H9 (cell line): ENCODE data around the gene UBE2A. TPM values are rescaled to one million over a fixed set of nuclear protein-coding genes. Genes with fewer than 3 reads are reported as not detected.
A peak's percentile ranks its signal among the peaks of the same experiment; 100 is the strongest.

ENCODE experiments used
- DNase-seq: peaks from one replicate; pipeline ENCODE4 v3.0.0-alpha.2; 2017
- H2AFZ ChIP-seq: one replicate; pipeline ENCODE4 v1.6.1; 2013; ENCODE audit warnings: mild to moderate bottlenecking, low read length, control low read depth, moderate library complexity
- H2AK5ac ChIP-seq: 2 replicates; pipeline ENCODE4 v1.6.1; 2013; ENCODE audit warnings: low read length, control low read depth, mixed read lengths; ENCODE audit not compliant: insufficient read length
- H2BK120ac ChIP-seq: one replicate; pipeline ENCODE4 v1.6.1; 2013; ENCODE audit warnings: low read depth, mild to moderate bottlenecking, low read length, control low read depth, inconsistent platforms; ENCODE audit not compliant: poor library complexity, severe bottlenecking
- H2BK12ac ChIP-seq: 2 replicates; pipeline ENCODE4 v1.6.1; 2013; ENCODE audit warnings: low read length, control low read depth, mixed read lengths, low read depth; ENCODE audit not compliant: insufficient read length
- H2BK15ac ChIP-seq: 2 replicates; pipeline ENCODE4 v1.6.1; 2013; ENCODE audit warnings: low read depth, low read length, control low read depth
- H2BK20ac ChIP-seq: one replicate; pipeline ENCODE4 v1.6.1; 2013; ENCODE audit warnings: low read depth, mild to moderate bottlenecking, low read length, control low read depth, inconsistent platforms; ENCODE audit not compliant: poor library complexity, severe bottlenecking
- H2BK5ac ChIP-seq: 2 replicates; pipeline ENCODE4 v1.6.1; 2013; ENCODE audit warnings: low read length, control low read depth, mixed read lengths; ENCODE audit not compliant: insufficient read length
- H3K14ac ChIP-seq: 2 replicates; pipeline ENCODE4 v1.6.1; 2013; ENCODE audit warnings: low read length, control low read depth; ENCODE audit not compliant: insufficient read depth
- H3K18ac ChIP-seq: 2 replicates; pipeline ENCODE4 v1.6.1; 2013; ENCODE audit warnings: low read depth, mild to moderate bottlenecking, mixed read lengths, low read length, control low read depth; ENCODE audit not compliant: insufficient read length
- H3K23ac ChIP-seq: 2 replicates; pipeline ENCODE4 v1.6.1; 2013; ENCODE audit warnings: low read length, control low read depth, mixed read lengths, low read depth; ENCODE audit not compliant: insufficient read length
- H3K23me2 ChIP-seq: 2 replicates; pipeline ENCODE4 v1.6.1; 2013; ENCODE audit warnings: low read depth, mild to moderate bottlenecking, mixed read lengths, low read length, control low read depth; ENCODE audit not compliant: insufficient read length, poor library complexity, severe bottlenecking
- H3K27ac ChIP-seq: 2 replicates; pipeline ENCODE4 v1.5.1; 2013; ENCODE audit warnings: low read length, control low read depth, mixed read lengths, low read depth; ENCODE audit not compliant: insufficient read length
- H3K27me3 ChIP-seq: 2 replicates; pipeline ENCODE4 v1.6.1; 2013; ENCODE audit warnings: low read length, control low read depth, inconsistent platforms; ENCODE audit not compliant: insufficient read depth
- H3K4ac ChIP-seq: 2 replicates; pipeline ENCODE4 v1.6.1; 2013; ENCODE audit warnings: low read depth, mild to moderate bottlenecking, control low read depth, inconsistent platforms, low read length, moderate library complexity
- H3K4me1 ChIP-seq: 2 replicates; pipeline ENCODE4 v1.6.1; 2013; ENCODE audit warnings: low read length, control low read depth, inconsistent platforms; ENCODE audit not compliant: insufficient read depth
- H3K4me2 ChIP-seq: 2 replicates; pipeline ENCODE4 v1.6.1; 2013; ENCODE audit warnings: low read length, control low read depth, mixed read lengths; ENCODE audit not compliant: insufficient read length, insufficient read depth
- H3K56ac ChIP-seq: 2 replicates; pipeline ENCODE4 v1.6.1; 2013; ENCODE audit warnings: low read depth, mild to moderate bottlenecking, mixed read lengths, low read length, control low read depth; ENCODE audit not compliant: insufficient read length
- H3K79me1 ChIP-seq: 2 replicates; pipeline ENCODE4 v1.6.1; 2013; ENCODE audit warnings: low read depth, mild to moderate bottlenecking, moderate library complexity, low read length, control low read depth, inconsistent platforms; ENCODE audit not compliant: insufficient read depth, poor library complexity, severe bottlenecking
- H3K79me2 ChIP-seq: 2 replicates; pipeline ENCODE4 v1.6.1; 2013; ENCODE audit warnings: low read length, control low read depth, inconsistent platforms; ENCODE audit not compliant: insufficient read depth
- H3K9ac ChIP-seq: 2 replicates; pipeline ENCODE4 v1.6.1; 2013; ENCODE audit warnings: low read length, control low read depth, mixed read lengths; ENCODE audit not compliant: insufficient read length; ENCODE audit errors: extremely low read depth
- H3K9me3 ChIP-seq: one replicate; pipeline ENCODE4 v1.6.1; 2013; ENCODE audit warnings: low read depth, low read length, inconsistent platforms; ENCODE audit not compliant: control insufficient read depth
- H3T11ph ChIP-seq: one replicate; pipeline ENCODE4 v1.6.1; 2013; ENCODE audit warnings: mild to moderate bottlenecking, low read length, control low read depth, inconsistent platforms
- H4K20me1 ChIP-seq: one replicate; pipeline ENCODE4 v1.6.1; 2013; ENCODE audit not compliant: control insufficient read depth, insufficient read length, insufficient read depth
- H4K5ac ChIP-seq: 2 replicates; pipeline ENCODE4 v1.6.1; 2013; ENCODE audit warnings: low read depth, mild to moderate bottlenecking, mixed read lengths, low read length, control low read depth; ENCODE audit not compliant: insufficient read length
- H4K8ac ChIP-seq: replicated peaks from 2 replicates; pipeline ENCODE4 v1.6.1; 2013; ENCODE audit warnings: low read length, control low read depth, mixed read lengths, low read depth; ENCODE audit not compliant: insufficient read length
- H4K91ac ChIP-seq: 2 replicates; pipeline ENCODE4 v1.6.1; 2013; ENCODE audit warnings: low read depth, mild to moderate bottlenecking, moderate library complexity, mixed read lengths, low read length, control low read depth; ENCODE audit not compliant: insufficient read length
- H3K27ac Mint-ChIP-seq, 3 experiments: 2 replicates in 2 of 3; 3 replicates in 1 of 3; pipeline ENCODE4 v1.8.0; 2020 to 2021; ENCODE audit warnings: mixed read lengths in 3 of 3, mild to moderate bottlenecking in 1 of 3, moderate library complexity in 1 of 3
- H3K27me3 Mint-ChIP-seq: 2 replicates; pipeline ENCODE4 v1.8.0; 2021; ENCODE audit warnings: low read depth, mild to moderate bottlenecking, moderate library complexity, mixed read lengths
- H3K36me3 Mint-ChIP-seq, 3 experiments: 2 replicates in 2 of 3; 3 replicates in 1 of 3; pipeline ENCODE4 v1.8.0; 2020 to 2021; ENCODE audit warnings: low read depth in 3 of 3, mixed read lengths in 3 of 3; ENCODE audit not compliant: insufficient read depth in 1 of 3
- H3K4me1 Mint-ChIP-seq, 2 experiments: 2 replicates each; pipeline ENCODE4 v1.8.0; 2020; ENCODE audit warnings: mixed read lengths in 2 of 2
- H3K4me3 Mint-ChIP-seq, 2 experiments: 2 replicates in 1 of 2; 3 replicates in 1 of 2; pipeline ENCODE4 v1.8.0; 2020 to 2021; ENCODE audit warnings: mild to moderate bottlenecking in 2 of 2, mixed read lengths in 2 of 2, moderate library complexity in 1 of 2
- H3K9me3 Mint-ChIP-seq, 2 experiments: 2 replicates in 1 of 2; 3 replicates in 1 of 2; pipeline ENCODE4 v1.8.0; 2020; ENCODE audit warnings: mild to moderate bottlenecking in 2 of 2, mixed read lengths in 2 of 2, moderate library complexity in 1 of 2
- CTCF ChIP-seq: fragments of 200-600 bp; sonication (generic); conservative IDR thresholded peaks from 3 replicates; pipeline ENCODE4 v1.8.0; 2021; ENCODE audit warnings: antibody characterized with exemption, mild to moderate bottlenecking
- WGBS: extraction: QIAGEN DNeasy Blood & Tissue Kit; methylation state at CpG from one replicate; pipeline ENCODE4 v1.1.7; 2013; ENCODE audit warnings: missing lambda C conversion rate, low lambda C conversion rate, mixed read lengths; ENCODE audit not compliant: insufficient read length; ENCODE audit errors: extremely low coverage; 5-methylcytosine and 5-hydroxymethylcytosine counted together
- total RNA-seq: library from RNA; stranded (reverse); gene quantifications from 2 replicates; pipeline ENCODE4 v1.2.1, GENCODE V29; 2021

UBE2A gene
- total RNA-seq, 1 experiment from 2014 or later: 54.7 TPM

- Histone ChIP-seq H3K79me2 (no peaks in the 10 kb centered on the region; the same call in 1 of the 2 replicates), H3K79me1 (no peaks in the 10 kb centered on the region), H2BK12ac (no peak overlapping the region), H4K20me1 (no peaks in the 10 kb centered on the region), H3K4ac (no peak overlapping the region), H3K27me3 (no peaks in the 10 kb centered on the region; the same call in 1 of the 2 replicates), H3K18ac (peak overlapping the region; percentile 88), H3K4me2 (peak overlapping the region; percentile 90), H3K23ac (peak overlapping the region; percentile 69), H3K9ac (peak overlapping the region; percentile 96), H4K8ac (no peak overlapping the region), H2BK20ac (no peak overlapping the region), H2AFZ (no peak overlapping the region), H3K56ac (no peak overlapping the region), H3K23me2 (peaks cover 8% of the 10 kb centered on the region), H3K9me3 (peaks cover 12% of the 10 kb centered on the region), H2BK5ac (no peak overlapping the region), H2BK120ac (no peak overlapping the region), H4K5ac (no peak overlapping the region), H3T11ph (no peak overlapping the region), H2AK5ac (no peak overlapping the region), H3K27ac (no peak overlapping the region), H4K91ac (no peak overlapping the region), H3K4me1 (no peaks in the 10 kb centered on the region; the same call in 1 of the 2 replicates), H2BK15ac (no peak overlapping the region), H3K14ac (peak overlapping the region; percentile 99)
- H3K9me3 Mint-ChIP-seq: peaks cover 64 to 65% of the 10 kb centered on the region in 2 experiments
- no peak for TF ChIP-seq CTCF
- peak; percentile 38 for DNase-seq
- H3K27me3 Mint-ChIP-seq: peaks cover 36% of the 10 kb centered on the region
- peaks cover 12 to 19% (median 13%) of the 10 kb centered on the region in 3 experiments for H3K36me3 Mint-ChIP-seq
- WGBS: no CpG with 5 or more reads among the region's 68 CpGs
- peak overlapping the region; percentile 80 to 90 for H3K4me3 Mint-ChIP-seq
- H3K27ac Mint-ChIP-seq: peak overlapping the region in 2 of 3 experiments; percentile 93; a peak in 2 of 7 replicates
- peaks cover 15 to 16% of the 10 kb centered on the region in 2 experiments for H3K4me1 Mint-ChIP-seq
Observed at GRCh38 chrX:119605464-119606279, 31.3 kb downstream of the UBE2A start.
